H9 (cell line): ENCODE measurements around the gene SMYD2. TPM values are rescaled to one million over a fixed set of nuclear protein-coding genes. Genes with fewer than 3 reads are reported as not detected.

Experiments
- DNase-seq: peaks from one replicate; pipeline ENCODE4 v3.0.0-alpha.2; 2017
- H2AFZ ChIP-seq: one replicate; pipeline ENCODE4 v1.6.1; 2013; ENCODE audit warnings: mild to moderate bottlenecking, low read length, control low read depth, moderate library complexity
- H2AK5ac ChIP-seq: 2 replicates; pipeline ENCODE4 v1.6.1; 2013; ENCODE audit warnings: low read length, control low read depth, mixed read lengths; ENCODE audit not compliant: insufficient read length
- H2BK120ac ChIP-seq: one replicate; pipeline ENCODE4 v1.6.1; 2013; ENCODE audit warnings: low read depth, mild to moderate bottlenecking, low read length, control low read depth, inconsistent platforms; ENCODE audit not compliant: poor library complexity, severe bottlenecking
- H2BK12ac ChIP-seq: 2 replicates; pipeline ENCODE4 v1.6.1; 2013; ENCODE audit warnings: low read length, control low read depth, mixed read lengths, low read depth; ENCODE audit not compliant: insufficient read length
- H2BK15ac ChIP-seq: 2 replicates; pipeline ENCODE4 v1.6.1; 2013; ENCODE audit warnings: low read depth, low read length, control low read depth
- H2BK20ac ChIP-seq: one replicate; pipeline ENCODE4 v1.6.1; 2013; ENCODE audit warnings: low read depth, mild to moderate bottlenecking, low read length, control low read depth, inconsistent platforms; ENCODE audit not compliant: poor library complexity, severe bottlenecking
- H2BK5ac ChIP-seq: 2 replicates; pipeline ENCODE4 v1.6.1; 2013; ENCODE audit warnings: low read length, control low read depth, mixed read lengths; ENCODE audit not compliant: insufficient read length
- H3K14ac ChIP-seq: 2 replicates; pipeline ENCODE4 v1.6.1; 2013; ENCODE audit warnings: low read length, control low read depth; ENCODE audit not compliant: insufficient read depth
- H3K18ac ChIP-seq: 2 replicates; pipeline ENCODE4 v1.6.1; 2013; ENCODE audit warnings: low read depth, mild to moderate bottlenecking, mixed read lengths, low read length, control low read depth; ENCODE audit not compliant: insufficient read length
- H3K23ac ChIP-seq: 2 replicates; pipeline ENCODE4 v1.6.1; 2013; ENCODE audit warnings: low read length, control low read depth, mixed read lengths, low read depth; ENCODE audit not compliant: insufficient read length
- H3K23me2 ChIP-seq: 2 replicates; pipeline ENCODE4 v1.6.1; 2013; ENCODE audit warnings: low read depth, mild to moderate bottlenecking, mixed read lengths, low read length, control low read depth; ENCODE audit not compliant: insufficient read length, poor library complexity, severe bottlenecking
- H3K27ac ChIP-seq: 2 replicates; pipeline ENCODE4 v1.5.1; 2013; ENCODE audit warnings: low read length, control low read depth, mixed read lengths, low read depth; ENCODE audit not compliant: insufficient read length
- H3K27me3 ChIP-seq: 2 replicates; pipeline ENCODE4 v1.6.1; 2013; ENCODE audit warnings: low read length, control low read depth, inconsistent platforms; ENCODE audit not compliant: insufficient read depth
- H3K4ac ChIP-seq: 2 replicates; pipeline ENCODE4 v1.6.1; 2013; ENCODE audit warnings: low read depth, mild to moderate bottlenecking, control low read depth, inconsistent platforms, low read length, moderate library complexity
- H3K4me1 ChIP-seq: 2 replicates; pipeline ENCODE4 v1.6.1; 2013; ENCODE audit warnings: low read length, control low read depth, inconsistent platforms; ENCODE audit not compliant: insufficient read depth
- H3K4me2 ChIP-seq: 2 replicates; pipeline ENCODE4 v1.6.1; 2013; ENCODE audit warnings: low read length, control low read depth, mixed read lengths; ENCODE audit not compliant: insufficient read length, insufficient read depth
- H3K56ac ChIP-seq: 2 replicates; pipeline ENCODE4 v1.6.1; 2013; ENCODE audit warnings: low read depth, mild to moderate bottlenecking, mixed read lengths, low read length, control low read depth; ENCODE audit not compliant: insufficient read length
- H3K79me1 ChIP-seq: 2 replicates; pipeline ENCODE4 v1.6.1; 2013; ENCODE audit warnings: low read depth, mild to moderate bottlenecking, moderate library complexity, low read length, control low read depth, inconsistent platforms; ENCODE audit not compliant: insufficient read depth, poor library complexity, severe bottlenecking
- H3K79me2 ChIP-seq: 2 replicates; pipeline ENCODE4 v1.6.1; 2013; ENCODE audit warnings: low read length, control low read depth, inconsistent platforms; ENCODE audit not compliant: insufficient read depth
- H3K9ac ChIP-seq: 2 replicates; pipeline ENCODE4 v1.6.1; 2013; ENCODE audit warnings: low read length, control low read depth, mixed read lengths; ENCODE audit not compliant: insufficient read length; ENCODE audit errors: extremely low read depth
- H3K9me3 ChIP-seq: one replicate; pipeline ENCODE4 v1.6.1; 2013; ENCODE audit warnings: low read depth, low read length, inconsistent platforms; ENCODE audit not compliant: control insufficient read depth
- H3T11ph ChIP-seq: one replicate; pipeline ENCODE4 v1.6.1; 2013; ENCODE audit warnings: mild to moderate bottlenecking, low read length, control low read depth, inconsistent platforms
- H4K20me1 ChIP-seq: one replicate; pipeline ENCODE4 v1.6.1; 2013; ENCODE audit not compliant: control insufficient read depth, insufficient read length, insufficient read depth
- H4K5ac ChIP-seq: 2 replicates; pipeline ENCODE4 v1.6.1; 2013; ENCODE audit warnings: low read depth, mild to moderate bottlenecking, mixed read lengths, low read length, control low read depth; ENCODE audit not compliant: insufficient read length
- H4K8ac ChIP-seq: replicated peaks from 2 replicates; pipeline ENCODE4 v1.6.1; 2013; ENCODE audit warnings: low read length, control low read depth, mixed read lengths, low read depth; ENCODE audit not compliant: insufficient read length
- H4K91ac ChIP-seq: 2 replicates; pipeline ENCODE4 v1.6.1; 2013; ENCODE audit warnings: low read depth, mild to moderate bottlenecking, moderate library complexity, mixed read lengths, low read length, control low read depth; ENCODE audit not compliant: insufficient read length
- H3K27ac Mint-ChIP-seq, 3 experiments: 2 replicates in 2 of 3; 3 replicates in 1 of 3; pipeline ENCODE4 v1.8.0; 2020 to 2021; ENCODE audit warnings: mixed read lengths in 3 of 3, mild to moderate bottlenecking in 1 of 3, moderate library complexity in 1 of 3
- H3K27me3 Mint-ChIP-seq: 2 replicates; pipeline ENCODE4 v1.8.0; 2021; ENCODE audit warnings: low read depth, mild to moderate bottlenecking, moderate library complexity, mixed read lengths
- H3K36me3 Mint-ChIP-seq, 3 experiments: 2 replicates in 2 of 3; 3 replicates in 1 of 3; pipeline ENCODE4 v1.8.0; 2020 to 2021; ENCODE audit warnings: low read depth in 3 of 3, mixed read lengths in 3 of 3; ENCODE audit not compliant: insufficient read depth in 1 of 3
- H3K4me1 Mint-ChIP-seq, 2 experiments: 2 replicates each; pipeline ENCODE4 v1.8.0; 2020; ENCODE audit warnings: mixed read lengths in 2 of 2
- H3K4me3 Mint-ChIP-seq, 2 experiments: 2 replicates in 1 of 2; 3 replicates in 1 of 2; pipeline ENCODE4 v1.8.0; 2020 to 2021; ENCODE audit warnings: mild to moderate bottlenecking in 2 of 2, mixed read lengths in 2 of 2, moderate library complexity in 1 of 2
- H3K9me3 Mint-ChIP-seq, 2 experiments: 2 replicates in 1 of 2; 3 replicates in 1 of 2; pipeline ENCODE4 v1.8.0; 2020; ENCODE audit warnings: mild to moderate bottlenecking in 2 of 2, mixed read lengths in 2 of 2, moderate library complexity in 1 of 2
- CTCF ChIP-seq: fragments of 200-600 bp; sonication (generic); conservative IDR thresholded peaks from 3 replicates; pipeline ENCODE4 v1.8.0; 2021; ENCODE audit warnings: antibody characterized with exemption, mild to moderate bottlenecking
- WGBS: extraction: QIAGEN DNeasy Blood & Tissue Kit; methylation state at CpG from one replicate; pipeline ENCODE4 v1.1.7; 2013; ENCODE audit warnings: missing lambda C conversion rate, low lambda C conversion rate, mixed read lengths; ENCODE audit not compliant: insufficient read length; ENCODE audit errors: extremely low coverage; 5-methylcytosine and 5-hydroxymethylcytosine counted together
- total RNA-seq: library from RNA; stranded (reverse); gene quantifications from 2 replicates; pipeline ENCODE4 v1.2.1, GENCODE V29; 2021

The SMYD2 gene
- total RNA-seq, 1 experiment from 2014 or later: 10.9 TPM

GRCh38 chr1:214372092-214372491 is 91.1 kb downstream of the SMYD2 start:
- H3T11ph ChIP-seq: no peak overlapping the region
- no peak overlapping the region for H3K56ac ChIP-seq
- no peaks in the 10 kb centered on the region for H3K79me2 ChIP-seq
- Mint-ChIP-seq H3K9me3 (no peaks in the 10 kb centered on the region), H3K27me3 (no peaks in the 10 kb centered on the region), H3K4me3 (no peak overlapping the region), H3K36me3 (peaks cover 4 to 63% (median 39%) of the 10 kb centered on the region in 3 experiments; a peak in 5 of 7 replicates), H3K27ac (no peak overlapping the region), H3K4me1 (peaks cover 7 to 14% of the 10 kb centered on the region in 2 experiments)
- H2BK5ac ChIP-seq: no peak overlapping the region
- no peaks in the 10 kb centered on the region for H3K9me3 ChIP-seq
- no peak overlapping the region for H2AK5ac ChIP-seq
- H4K8ac ChIP-seq: no peak overlapping the region
- no peak overlapping the region for H2BK20ac ChIP-seq
- H2AFZ ChIP-seq: no peak overlapping the region
- H3K23me2 ChIP-seq: no peaks in the 10 kb centered on the region
- H3K4ac ChIP-seq: no peak overlapping the region
- WGBS: no CpG with 5 or more reads among the region's 5 CpGs
- no peak overlapping the region for H4K5ac ChIP-seq
- H3K4me2 ChIP-seq: no peak overlapping the region
- peaks cover 4% of the 10 kb centered on the region for H3K79me1 ChIP-seq
- no peak overlapping the region for H3K18ac ChIP-seq
- H2BK15ac ChIP-seq: no peak overlapping the region
- H2BK12ac ChIP-seq: no peak overlapping the region
- H3K23ac ChIP-seq: no peak overlapping the region
- no peak for TF ChIP-seq CTCF
- DNase-seq: no peak
- H3K9ac ChIP-seq: no peak overlapping the region
- H3K27ac ChIP-seq: no peak overlapping the region
- no peaks in the 10 kb centered on the region for H3K4me1 ChIP-seq
- no peak overlapping the region for H4K91ac ChIP-seq
- no peak overlapping the region for H2BK120ac ChIP-seq
- no peaks in the 10 kb centered on the region for H3K27me3 ChIP-seq
- no peak overlapping the region for H3K14ac ChIP-seq
- no peaks in the 10 kb centered on the region for H4K20me1 ChIP-seq
